H1 (cell line): Measurements from ENCODE around the gene CACNA1D. TPM values are rescaled to one million over a fixed set of nuclear protein-coding genes. Genes with fewer than 3 reads are reported as not detected.

Experiments used
- BRCA1 ChIP-seq: IDR thresholded peaks from 2 replicates; pipeline ENCODE4 v1.6.1; 2012; ENCODE audit warnings: low read depth, low read length, improper control_type of control experiment
- CHD2 ChIP-seq: IDR thresholded peaks from 2 replicates; pipeline ENCODE4 v1.6.1; 2012; ENCODE audit warnings: low read length, improper control_type of control experiment
- GTF2F1 ChIP-seq: IDR thresholded peaks from 2 replicates; pipeline ENCODE4 v1.6.1; 2012; ENCODE audit warnings: low read depth, low read length, improper control_type of control experiment, borderline replicate concordance
- HDAC2 ChIP-seq, 2 experiments: fragments of 300-600 bp in 1 of 2; sonication (generic) in 1 of 2; IDR thresholded peaks; 2 replicates each; pipeline ENCODE4 v1.6.1; 2011 to 2012; ENCODE audit warnings: low read depth in 2 of 2, low read length in 2 of 2, mild to moderate bottlenecking in 2 of 2, moderate library complexity in 2 of 2, borderline replicate concordance in 1 of 2, inconsistent platforms in 1 of 2
- JUN ChIP-seq: IDR thresholded peaks from 2 replicates; pipeline ENCODE4 v1.6.1; 2011; ENCODE audit warnings: low read depth, mild to moderate bottlenecking, improper control_type of control experiment, low read length
- KDM1A ChIP-seq: fragments of 200-600, 300-600 bp; sonication (generic); IDR thresholded peaks from 2 replicates; pipeline ENCODE4 v1.7.1; 2016; ENCODE audit warnings: mild to moderate bottlenecking, low read length, borderline replicate concordance
- POLR2A ChIP-seq, 2 experiments: IDR thresholded peaks; 1 replicate in 1 of 2; 2 replicates in 1 of 2; pipeline ENCODE4 v1.6.1; 2011; ENCODE audit warnings: low read depth in 2 of 2, low read length in 2 of 2, mild to moderate bottlenecking in 2 of 2; ENCODE audit errors: control extremely low read depth in 1 of 2
- polyA plus RNA-seq, 7 experiments: library from polyadenylated mRNA; depleted of rRNA in 3 of 7; stranded (reverse) in 5 of 7; unstranded in 2 of 7; fragments of >200 nt in 5 of 7; fragments of 200-250 nt in 2 of 7; gene quantifications; 1 replicate in 5 of 7; 2 replicates in 1 of 7; 4 replicates in 1 of 7; pipeline versions ENCODE4 v1.2.1 to v1.2.3, GENCODE V29; 2011 to 2013; ENCODE audit warnings: missing spikeins in 2 of 7, mixed read lengths in 2 of 7
- total RNA-seq: library from RNA; stranded (reverse); fragmentation: NEBNext Ultra II Directional; extraction: Animal tissue kit (Norgen Biotek cat#: 25700); gene quantifications from 2 replicates; pipeline ENCODE4 v1.2.1, GENCODE V29; 2021

Gene CACNA1D
- total and polyA plus RNA-seq, 2 of the 8 experiments (the other 6 are each of a cell fraction or from before 2014, with no cell fraction given), result 2.0 to 2.9 TPM

DNA sequence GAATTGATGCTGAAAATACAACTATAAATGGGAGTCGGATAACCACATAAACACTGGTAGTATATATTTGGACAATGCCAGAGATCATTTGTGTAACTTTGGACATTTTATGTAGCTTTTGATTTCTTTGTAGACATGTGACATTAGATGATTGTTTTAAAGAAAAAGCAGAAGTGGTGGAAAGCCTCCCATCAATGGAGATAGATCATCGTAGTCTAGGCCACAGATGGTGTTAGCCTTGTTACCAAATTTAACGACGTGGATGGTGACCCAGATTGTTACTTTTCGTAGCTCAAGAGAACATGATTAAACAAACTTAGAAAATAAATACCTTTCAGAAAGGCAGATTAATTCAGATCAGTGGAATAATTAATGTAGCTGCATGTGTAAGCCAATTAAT lies 8.8 kb downstream of the CACNA1D start (continued):
- TF ChIP-seq GTF2F1 (no peak), POLR2A (IDR thresholded peaks at IDR 0.05; ENCODE audit: control extremely low read depth in 1 of 2, low read depth in 2 of 2, low read length in 2 of 2) (no peak), KDM1A (no peak), JUN (no peak), CHD2 (no peak), HDAC2 (IDR thresholded peaks at IDR 0.05; ENCODE audit: borderline replicate concordance in 1 of 2, low read depth in 2 of 2, low read length in 2 of 2) (no peak), BRCA1 (no peak)
